NCI-H2196 (cell line): Measurements from ENCODE around the gene PPID.
"Not testable (repeated sequence)": the region's sequence is repeated elsewhere in the genome, so short reads cannot be mapped to it uniquely, and the experiment has no call there.

Experiments used
- DNase-seq: peaks from one replicate; lab custom pipeline; 2025; ENCODE audit not compliant: unreplicated experiment; lab: John Stamatoyannopoulos, UW

PPID gene

DNA sequence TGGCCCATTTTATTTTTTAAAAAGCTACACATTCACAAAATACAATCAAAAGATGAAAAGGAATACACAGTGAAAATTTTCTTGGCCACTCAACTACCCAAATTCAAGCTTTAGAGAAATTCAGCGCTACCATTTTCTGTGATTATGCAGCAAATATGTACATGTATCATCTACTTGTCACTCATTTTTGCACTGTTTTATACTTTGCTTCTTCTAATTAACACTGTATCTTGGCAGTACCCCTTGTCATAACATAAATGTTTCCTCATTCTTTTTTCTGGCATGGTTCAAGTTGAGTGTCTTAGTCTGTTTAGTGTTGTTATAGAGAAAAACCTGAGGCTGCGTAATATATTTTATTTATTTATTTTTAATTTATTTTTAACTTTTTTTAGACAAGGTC, 15.7 kb upstream of the PPID start:
- DNase-seq = no peak

DNA sequence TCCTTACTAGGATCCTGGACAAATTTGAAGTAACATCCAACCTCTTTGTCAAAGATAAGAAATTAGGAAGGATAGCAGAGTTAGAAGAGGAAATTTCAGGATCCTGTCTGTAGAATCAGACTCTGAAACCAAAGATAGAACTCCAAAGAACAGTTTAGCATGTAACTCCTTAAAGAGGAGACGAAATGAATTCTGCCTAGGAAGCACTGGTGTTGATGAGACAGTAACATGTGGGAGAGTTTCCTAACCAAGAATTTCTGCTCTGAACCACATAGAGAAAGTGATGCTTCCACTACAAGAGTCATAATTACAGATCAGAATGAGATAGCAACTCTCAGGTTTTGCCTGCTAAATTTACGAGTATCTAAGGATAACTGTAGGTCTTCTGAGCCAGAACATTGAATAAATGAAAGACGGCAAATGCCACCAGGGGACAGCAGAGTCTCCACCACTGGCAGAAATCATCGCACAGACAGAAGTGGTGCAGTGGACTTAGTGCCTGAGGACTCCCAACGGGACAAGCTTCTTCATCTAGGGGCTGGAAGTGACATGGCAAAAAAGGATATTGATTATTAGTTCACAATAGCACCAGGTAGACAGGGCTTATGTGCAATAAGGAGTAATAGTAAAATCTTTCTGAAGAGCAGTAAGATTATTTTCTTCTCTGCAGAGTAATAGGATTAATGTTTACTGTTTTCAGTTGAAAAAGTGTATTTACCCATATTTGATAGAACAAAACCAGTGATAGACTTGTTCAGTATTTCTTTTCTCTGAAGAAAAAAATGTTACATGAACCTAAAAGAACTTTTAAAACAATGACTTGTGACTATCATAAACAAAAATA, 6.7 kb upstream of the PPID start:
- DNase-seq = peak; percentile 24

DNA sequence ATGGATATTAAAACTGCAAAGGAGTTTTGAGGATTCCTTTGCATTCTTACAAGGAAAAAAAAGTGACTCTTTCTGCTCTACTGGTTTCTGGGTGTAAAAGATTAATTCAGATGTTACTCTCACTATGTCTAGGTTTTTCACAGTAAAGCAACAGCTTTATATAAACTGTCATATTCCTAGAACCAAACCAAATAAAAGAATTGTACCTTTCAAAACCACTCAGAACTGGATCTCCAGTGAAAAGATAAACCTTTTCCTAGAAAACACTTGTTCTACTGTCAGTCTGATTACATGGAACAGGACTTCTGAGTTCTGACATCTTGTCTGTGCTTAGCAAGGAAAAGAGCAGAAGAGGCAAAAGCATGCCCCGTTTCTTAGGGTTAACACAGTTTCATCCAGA, 5.0 kb upstream of the PPID start:
- no peak for DNase-seq

DNA sequence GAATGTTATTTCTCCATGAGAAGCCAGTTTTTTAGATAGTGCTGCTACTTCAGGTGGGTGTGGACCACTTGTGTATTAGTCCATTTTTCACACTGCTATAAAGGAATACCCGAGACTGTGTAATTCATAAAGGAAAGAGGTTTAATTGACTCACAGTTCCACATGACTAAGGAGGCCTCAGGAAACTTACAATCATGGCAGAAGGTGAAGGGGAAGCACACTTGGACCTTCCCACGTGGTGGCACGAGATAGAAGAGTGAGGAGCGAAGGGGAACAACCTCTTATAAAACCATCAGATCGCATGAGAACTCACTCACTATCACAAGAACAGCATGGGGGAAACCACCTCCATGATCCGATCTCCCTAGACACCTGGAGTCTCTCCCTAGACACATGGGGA, 3.4 kb upstream of the PPID start:
- DNase-seq = no peak

DNA sequence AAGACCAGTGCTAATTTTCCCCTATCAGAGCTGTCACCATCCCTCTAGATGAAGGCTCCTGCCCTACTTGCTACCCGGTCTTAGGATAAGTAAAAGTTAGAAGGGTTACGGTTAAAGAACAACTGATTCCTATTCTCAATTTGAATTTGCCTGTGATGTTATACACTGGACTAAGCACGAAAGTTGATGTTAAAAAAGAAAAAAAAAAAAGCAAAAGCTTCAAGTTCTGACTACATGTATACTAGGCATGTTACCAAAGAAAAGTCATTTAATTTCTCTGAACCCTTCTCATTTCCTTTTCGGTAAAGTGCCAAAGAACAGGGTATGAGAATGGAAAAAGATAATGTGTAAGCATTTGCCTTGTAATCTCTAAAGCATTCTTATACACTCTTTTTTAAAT, 1.4 kb upstream of the PPID start:
- DNase-seq = no peak

DNA sequence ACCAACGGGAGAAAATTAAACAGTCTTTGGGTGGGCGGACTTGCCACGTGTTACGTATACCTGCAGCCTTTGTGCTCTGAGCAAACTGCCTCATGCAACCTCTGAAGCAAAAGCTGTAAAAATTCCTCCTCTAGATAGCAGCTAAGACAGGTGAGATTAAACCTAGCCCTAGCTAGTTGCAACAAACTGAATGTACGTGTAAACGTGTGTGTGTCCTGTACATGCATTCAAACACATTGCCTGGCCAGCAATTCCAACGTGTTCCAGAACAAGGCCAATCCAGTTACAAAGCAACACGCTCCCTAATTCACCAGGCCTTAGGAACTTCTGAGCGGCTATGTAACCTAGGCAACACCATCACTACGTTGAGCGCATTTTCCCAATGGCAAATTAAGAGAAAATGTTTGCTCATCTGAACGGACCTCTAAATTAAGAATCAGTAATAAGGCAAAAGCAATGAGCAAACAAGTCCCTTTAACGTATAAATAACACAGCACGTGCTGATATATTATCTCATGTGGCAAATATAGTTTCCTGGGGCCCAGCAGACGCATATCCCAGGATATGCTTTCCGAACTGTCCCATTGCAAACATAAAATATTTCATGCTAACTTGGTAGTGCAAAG, 792 bp downstream of the PPID start:
- DNase-seq = no peak

DNA sequence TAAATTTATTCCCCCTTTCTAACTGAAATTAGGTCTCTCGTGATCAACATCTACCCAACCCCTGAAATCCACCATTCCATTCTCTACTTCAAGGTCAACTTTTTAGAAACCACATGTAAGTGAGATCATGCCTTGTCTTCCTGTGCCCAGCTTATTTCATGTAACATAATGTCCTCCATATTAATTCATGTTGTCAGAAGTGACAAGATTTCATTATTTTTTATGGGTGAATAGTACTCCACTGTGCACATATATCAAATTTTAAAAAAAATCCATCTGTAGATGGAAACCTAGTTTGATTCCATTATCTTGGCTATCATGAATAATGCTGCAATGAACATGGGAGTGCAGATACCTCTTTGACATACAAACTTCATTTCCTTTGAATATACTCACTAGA, 1.5 kb downstream of the PPID start:
- no peak for DNase-seq

DNA sequence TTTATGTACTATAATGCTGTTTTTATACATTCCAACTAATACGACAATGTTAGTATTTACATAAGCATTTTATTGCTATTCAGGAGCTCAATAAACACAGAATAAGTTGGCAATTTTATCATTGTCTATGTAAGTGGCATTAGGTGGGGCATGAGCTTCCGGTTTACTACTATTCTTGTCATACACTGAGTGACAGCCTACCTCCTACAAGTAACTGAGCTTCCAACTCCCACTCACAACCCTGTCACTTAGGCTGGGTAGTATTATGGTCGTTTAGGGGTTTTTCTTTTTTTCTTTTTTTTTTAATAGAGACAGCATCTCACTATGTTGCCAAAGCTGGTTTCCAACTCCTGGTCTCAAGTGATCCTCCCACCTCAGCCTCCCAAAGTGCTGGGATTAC, 7.4 kb downstream of the PPID start:
- DNase-seq = no peak

DNA sequence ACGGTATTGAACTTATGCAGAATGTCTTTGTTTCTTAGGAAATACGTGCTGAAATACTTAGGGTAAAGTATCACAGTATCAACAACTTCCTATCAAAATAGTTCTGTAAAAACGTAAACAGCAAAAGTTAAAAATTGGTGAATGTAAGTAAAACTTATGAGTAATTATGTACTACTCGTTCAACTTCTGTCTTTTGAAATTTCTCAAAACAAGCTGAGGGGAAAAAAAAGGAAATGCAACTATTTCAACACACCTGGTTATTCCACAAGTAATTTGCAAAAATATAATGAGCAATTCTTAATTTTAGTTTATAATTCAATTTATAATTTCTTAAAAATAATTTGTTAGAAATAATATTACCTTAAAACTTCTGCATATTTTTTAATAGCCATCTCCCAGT, 8.3 kb downstream of the PPID start:
- DNase-seq = no peak

DNA sequence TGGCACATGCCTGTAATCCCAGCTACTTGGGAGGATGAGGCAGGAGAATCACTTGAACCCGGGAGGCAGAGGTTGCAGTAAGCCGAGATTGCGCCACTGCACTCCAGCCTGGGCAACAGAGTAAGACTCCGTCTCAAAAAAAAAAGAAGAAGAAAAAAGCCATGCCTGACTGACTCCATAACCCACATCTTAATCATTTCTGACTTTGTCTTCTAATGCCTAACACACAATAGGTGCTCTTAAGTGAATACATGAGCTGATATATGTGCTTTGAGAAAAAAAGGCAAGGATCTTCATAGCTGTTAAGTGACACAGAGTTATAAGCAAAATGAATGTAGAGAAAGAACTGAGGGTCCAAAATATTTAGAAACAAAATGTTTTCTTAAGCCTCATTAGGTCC, 10.6 kb downstream of the PPID start:
- DNase-seq = not testable (repeated sequence)

DNA sequence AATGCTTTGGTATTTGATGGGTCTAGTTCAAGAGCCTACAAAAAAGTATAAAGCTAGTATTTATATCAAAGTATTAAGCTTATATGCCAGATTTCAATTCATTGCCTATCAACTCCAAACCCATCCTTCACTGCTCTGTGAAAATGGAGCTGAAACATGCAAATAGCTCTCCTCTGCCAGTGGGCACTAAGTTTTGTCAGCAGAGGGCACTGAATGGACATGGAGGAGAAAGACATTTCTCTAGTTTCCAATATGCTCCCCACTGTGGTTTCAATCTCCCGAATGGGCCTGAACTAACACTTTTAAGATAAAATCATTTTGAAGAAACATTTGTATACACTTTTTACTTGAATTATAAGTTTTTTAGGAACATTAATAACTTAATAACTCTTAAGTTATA, 12.4 kb downstream of the PPID start:
- DNase-seq = peak; percentile 0

DNA sequence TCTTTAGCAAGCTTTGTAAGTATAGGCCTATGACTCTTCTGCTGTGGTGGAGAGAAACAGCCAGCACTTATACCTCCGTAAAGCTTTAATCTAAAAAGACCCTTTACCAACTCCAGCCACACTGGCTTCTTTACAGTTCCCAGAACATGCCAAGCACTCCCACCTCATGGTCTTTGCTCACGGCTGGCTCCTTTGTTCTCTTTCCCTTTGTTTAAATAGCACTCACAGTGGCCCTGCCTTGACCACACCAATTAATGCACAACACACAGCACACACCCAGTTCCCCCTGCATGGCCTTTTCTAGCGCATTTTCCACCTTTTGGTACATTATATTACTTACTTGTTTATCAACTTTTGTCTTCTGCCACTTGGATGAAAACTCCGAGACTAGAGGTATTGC, 18.9 kb downstream of the PPID start:
- DNase-seq = no peak

DNA sequence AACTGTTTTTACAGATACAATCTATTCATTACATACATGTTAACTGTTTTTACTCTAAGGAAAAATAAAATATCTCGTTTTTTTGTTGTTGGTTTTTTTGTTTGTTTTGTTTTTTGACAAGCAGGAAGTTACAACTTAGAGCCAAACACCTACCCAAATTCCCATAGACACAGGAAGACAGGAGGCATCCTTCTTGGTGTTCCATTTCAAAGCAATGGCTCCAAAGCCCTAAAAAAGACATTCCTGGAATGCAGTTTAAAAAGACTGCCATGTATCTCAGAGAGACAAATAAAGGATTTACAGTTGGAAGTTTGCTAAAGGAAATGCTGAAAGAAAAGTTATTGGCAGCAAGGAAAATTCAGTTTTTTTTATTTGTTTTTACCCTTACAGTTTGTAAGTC, 34.4 kb downstream of the PPID start:
- DNase-seq = no peak

DNA sequence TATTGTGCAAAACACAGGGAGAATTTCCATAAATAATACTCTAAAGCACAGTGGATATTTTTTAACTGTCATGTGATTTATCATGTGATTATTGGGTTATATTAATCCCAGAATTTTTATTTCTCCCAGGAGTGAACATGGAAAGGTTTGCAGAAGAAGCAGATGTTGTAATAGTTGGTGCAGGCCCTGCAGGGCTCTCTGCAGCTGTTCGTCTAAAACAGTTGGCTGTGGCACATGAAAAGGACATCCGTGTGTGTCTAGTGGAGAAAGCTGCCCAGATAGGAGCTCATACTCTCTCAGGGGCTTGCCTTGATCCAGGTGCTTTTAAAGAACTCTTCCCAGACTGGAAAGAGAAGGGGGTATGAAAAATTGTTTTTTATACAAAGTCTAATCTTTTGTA, 41.1 kb downstream of the PPID start:
- no peak for DNase-seq

DNA sequence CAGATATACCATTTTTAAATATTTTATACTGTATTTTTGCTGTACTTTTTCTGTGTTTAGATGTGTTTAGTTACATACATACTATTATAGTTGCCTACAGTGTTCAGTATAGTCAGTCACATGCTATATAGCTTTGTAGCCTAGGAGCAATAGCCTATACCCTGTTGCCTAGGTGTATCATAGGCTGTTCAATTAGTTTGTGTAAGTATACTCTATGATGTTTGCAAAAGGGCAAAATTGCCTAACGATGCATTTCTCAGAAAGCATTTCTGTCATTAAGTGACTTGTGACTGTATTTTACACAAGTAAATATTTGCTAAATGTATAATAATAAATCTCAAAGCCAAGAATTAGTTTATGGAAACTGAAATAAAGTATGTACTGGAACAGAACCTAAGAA, 41.6 kb downstream of the PPID start:
- DNase-seq = no peak

DNA sequence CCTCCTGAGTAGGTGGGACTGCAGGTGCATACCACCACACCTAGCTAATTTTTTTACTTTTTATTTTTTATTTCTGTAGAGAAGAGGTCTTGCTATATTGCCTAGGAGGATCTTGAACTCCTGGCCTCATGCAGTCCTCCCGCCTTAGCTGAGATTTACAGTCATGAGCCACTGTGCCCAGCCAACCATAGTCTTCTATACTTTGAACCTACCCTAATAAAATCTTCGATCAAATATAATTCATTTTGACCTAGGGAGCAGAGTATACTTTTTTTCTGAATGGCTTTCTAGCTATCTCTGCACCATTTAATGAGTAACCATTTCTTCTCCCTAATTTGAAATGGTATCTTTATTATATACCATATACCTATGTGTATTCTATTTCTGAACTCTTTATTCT, 44.4 kb downstream of the PPID start:
- no peak for DNase-seq

DNA sequence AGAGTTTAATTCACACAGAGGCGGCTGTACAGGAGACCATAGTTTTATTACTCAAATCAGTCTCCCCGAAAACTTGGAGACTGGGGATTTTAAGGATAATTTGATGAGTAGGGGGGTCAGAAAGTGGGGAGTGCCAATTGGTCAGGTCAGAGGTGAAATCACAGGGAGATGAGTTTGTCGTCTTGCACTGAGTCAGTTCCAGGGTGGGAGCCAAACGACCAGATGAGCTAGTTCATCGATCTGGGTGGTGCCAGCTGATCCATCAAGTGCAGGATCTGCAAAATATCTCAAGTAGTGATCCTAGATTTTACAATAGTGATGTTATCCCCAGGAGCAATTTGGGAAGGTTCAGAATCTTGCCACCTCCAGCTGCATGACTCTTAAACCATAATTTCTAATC, 47.1 kb downstream of the PPID start:
- no peak for DNase-seq

DNA sequence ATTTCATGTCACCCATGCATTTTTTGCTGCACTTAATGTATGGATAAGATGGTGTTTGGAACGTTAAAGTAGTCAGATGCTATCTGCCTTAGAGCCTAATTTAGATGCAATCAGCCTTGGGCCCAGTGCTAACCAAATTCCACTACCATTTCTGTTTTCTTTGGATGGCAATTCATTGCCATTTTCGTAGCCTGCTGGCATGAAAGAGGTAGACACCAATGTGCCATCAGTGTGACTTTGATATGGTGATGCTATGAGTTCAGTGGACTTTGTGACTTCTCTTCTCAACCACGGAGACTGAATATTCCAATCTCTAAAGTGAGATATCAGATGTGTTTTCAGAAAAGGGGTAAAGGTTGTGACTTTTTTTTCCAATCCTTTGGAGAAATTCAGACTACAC, 49.6 kb downstream of the PPID start:
- no peak for DNase-seq

DNA sequence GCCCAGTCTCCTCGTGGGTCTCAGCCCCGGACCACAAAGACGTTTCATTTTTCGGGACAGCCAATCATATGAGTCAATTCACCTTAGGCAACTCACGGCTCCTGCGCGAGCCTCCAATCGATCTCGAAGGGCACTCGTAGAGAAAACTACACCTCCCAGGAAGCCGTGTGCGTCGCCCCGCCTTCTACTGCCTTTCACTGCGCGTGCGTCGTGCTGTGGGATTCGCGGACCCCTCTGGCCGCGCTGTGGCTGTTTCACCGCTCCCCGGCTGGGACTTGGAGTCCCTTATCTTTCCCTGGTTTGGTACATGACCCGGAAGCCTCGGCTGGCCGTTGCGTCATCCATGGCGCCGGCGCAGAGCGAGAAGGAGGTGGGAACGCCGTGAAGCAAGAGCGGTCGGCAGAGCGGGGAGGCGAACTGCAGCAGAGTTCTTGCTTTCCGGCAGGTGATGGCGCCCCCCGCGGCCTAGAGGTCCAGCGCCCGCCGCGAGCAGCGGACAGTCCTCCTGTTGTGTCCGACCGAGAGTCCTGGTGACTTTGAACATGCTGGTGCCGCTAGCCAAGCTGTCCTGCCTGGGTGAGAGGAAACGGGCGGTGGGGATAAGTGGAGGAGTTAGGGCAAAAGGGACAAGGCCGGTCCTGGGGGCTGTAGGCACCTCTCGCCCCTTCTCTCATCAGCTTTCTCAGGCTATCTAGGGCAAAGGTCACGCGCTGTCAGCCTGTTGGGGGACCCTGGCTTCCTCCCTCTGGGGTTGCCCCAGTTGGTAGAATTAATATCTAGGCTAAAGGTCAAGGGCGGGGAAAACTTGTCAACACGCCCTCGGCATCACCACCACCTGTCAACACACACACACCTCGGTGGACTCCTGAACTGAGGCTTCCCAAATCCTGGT, 51.0 kb downstream of the PPID start, which contains the start of gene ETFDH:
Gene ETFDH, plus strand, starts transcription at position 382 of the 892 bp plus-strand sequence. Its CDS starts 161 bp downstream, at position 543.
- peak; percentile 93 for DNase-seq

DNA sequence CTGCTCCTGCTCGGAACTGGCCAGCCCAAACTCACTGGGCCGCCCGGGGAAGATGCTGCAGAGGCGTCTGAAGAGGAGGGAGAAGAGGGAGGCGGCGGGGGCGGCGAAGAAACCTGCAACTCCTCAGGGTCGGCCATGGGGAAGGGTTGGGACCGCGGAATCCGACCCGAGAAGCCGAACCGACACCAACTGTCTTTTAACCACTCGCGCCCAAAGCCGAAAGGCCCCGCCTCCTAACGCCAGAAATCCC, 51.6 kb downstream of the PPID start, which contains the start of gene C4orf46:
Gene C4orf46, minus strand, starts transcription at position 223 of the 250 bp plus-strand sequence. Its CDS starts 86 bp downstream, at position 137.
- DNase-seq = no peak

DNA sequence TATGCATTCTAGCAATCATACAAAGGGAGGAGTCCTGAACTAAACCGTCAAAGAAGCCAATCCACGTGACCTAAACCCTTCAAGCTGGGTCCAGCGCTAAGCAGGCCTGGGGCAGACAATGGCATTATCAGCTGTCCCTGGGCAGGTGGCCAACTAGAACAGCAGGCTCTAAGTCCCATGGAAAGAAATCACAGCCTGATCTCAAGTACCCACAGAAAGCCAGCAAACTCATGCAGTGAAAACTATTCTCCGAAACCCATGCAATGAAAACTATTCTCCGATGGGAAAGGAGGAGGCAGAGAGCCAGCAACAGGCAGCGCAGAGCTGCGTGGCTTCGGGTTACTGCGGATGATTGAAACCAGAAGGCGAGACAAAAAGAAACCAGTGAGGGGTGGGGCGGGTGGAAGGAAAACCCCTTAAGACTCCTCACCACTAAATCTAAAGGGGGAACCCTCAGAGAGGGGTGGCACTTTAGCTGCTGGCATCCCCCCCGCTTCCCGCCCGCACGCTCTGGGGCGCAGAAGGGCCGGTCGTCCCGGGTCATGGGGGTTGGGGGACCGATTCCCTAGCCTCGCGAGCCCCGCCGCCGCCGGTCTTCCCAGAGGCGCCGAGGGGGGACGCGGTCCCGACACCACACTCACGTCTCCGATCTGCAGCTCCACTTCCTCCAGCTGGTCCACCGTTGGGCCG, 52.1 kb downstream of the PPID start:
- peak; percentile 57 for DNase-seq
